Mammary epithelial cell (primary cell): ENCODE measurements around the gene RYR2.

ENCODE experiments used
- EZH2 ChIP-seq: IDR thresholded peaks from 2 replicates; pipeline ENCODE4 v1.6.1; 2012; ENCODE audit warnings: low read length, inconsistent platforms, borderline replicate concordance
- TF ChIP-seq, protein P1 (sequence below), 2 donors: IDR thresholded peaks in 1 of 2; conservative IDR thresholded peaks in 1 of 2; 2 replicates each; pipeline ENCODE4 v1.5.1; 2011 to 2012; ENCODE audit warnings: inconsistent platforms in 2 of 2, low read length in 2 of 2, mild to moderate bottlenecking in 2 of 2, control low read depth in 1 of 2, low read depth in 1 of 2; ENCODE audit not compliant: insufficient read depth in 1 of 2; ENCODE audit errors: extremely low read depth in 1 of 2

- TF ChIP-seq, protein P1, sequence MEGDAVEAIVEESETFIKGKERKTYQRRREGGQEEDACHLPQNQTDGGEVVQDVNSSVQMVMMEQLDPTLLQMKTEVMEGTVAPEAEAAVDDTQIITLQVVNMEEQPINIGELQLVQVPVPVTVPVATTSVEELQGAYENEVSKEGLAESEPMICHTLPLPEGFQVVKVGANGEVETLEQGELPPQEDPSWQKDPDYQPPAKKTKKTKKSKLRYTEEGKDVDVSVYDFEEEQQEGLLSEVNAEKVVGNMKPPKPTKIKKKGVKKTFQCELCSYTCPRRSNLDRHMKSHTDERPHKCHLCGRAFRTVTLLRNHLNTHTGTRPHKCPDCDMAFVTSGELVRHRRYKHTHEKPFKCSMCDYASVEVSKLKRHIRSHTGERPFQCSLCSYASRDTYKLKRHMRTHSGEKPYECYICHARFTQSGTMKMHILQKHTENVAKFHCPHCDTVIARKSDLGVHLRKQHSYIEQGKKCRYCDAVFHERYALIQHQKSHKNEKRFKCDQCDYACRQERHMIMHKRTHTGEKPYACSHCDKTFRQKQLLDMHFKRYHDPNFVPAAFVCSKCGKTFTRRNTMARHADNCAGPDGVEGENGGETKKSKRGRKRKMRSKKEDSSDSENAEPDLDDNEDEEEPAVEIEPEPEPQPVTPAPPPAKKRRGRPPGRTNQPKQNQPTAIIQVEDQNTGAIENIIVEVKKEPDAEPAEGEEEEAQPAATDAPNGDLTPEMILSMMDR (conservative IDR thresholded peaks at IDR 0.05 in 1 of 2, IDR thresholded peaks at IDR 0.05 in 1 of 2; ENCODE audit: extremely low read depth in 1 of 2, insufficient read depth in 1 of 2, low read depth in 1 of 2, low read length in 2 of 2): no peak
- no peak for TF ChIP-seq EZH2
These were observed 208.1 kb downstream of the RYR2 start for GRCh38 chr1:237250055-237250454.
